GM12864 (cell line): ENCODE results near the gene UROD.
"Not testable (repeated sequence)": the region's sequence is repeated elsewhere in the genome, so short reads cannot be mapped to it uniquely, and the experiment has no call there.

Experiments
- DNase-seq: peaks from one replicate; pipeline ENCODE4 v3.0.0-alpha.2; 2011; ENCODE audit warnings: low read depth
- H3K4me3 ChIP-seq: 2 replicates; pipeline ENCODE4 v1.5.1; 2011; ENCODE audit warnings: mild to moderate bottlenecking, low read depth, low read length, control low read depth
- TF ChIP-seq, protein P1 (sequence below): IDR thresholded peaks from 2 replicates; pipeline ENCODE4 v1.5.1; 2011; ENCODE audit warnings: low read depth, mild to moderate bottlenecking, moderate library complexity, low read length, control low read depth, inconsistent platforms; ENCODE audit errors: missing control alignments

The UROD gene

DNA sequence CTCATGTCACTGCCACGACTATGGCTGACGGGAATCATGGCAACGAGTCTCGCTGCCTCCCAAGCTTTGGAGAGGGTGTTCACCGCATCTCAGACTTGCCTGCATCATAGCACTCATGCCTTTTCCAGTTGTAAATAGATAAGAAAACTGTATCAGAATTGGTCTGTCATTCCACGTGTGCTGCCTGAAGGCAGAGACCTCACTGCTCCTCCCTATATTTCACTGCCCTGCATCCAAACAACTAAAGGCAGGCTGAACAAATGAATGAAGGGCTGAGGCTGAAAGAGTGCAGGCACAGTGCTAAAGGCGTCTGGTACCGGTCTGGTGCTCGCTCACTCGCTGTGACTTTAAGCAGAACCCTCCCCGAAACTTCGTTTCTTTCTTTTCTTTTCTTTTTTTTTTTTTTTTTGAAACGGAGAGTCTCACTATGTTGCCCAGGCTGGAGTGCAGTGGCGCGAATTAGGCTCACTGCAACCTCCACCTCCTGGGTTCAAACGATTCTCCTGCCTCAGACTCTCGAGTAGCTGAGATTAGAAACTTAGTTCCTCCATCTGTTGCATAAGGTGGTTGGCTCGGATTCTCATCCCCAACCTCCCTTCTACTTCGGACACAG is 26.2 kb upstream of the UROD start:
- peak overlapping the region; percentile 68 for H3K4me3 ChIP-seq
- TF ChIP-seq, protein P1, sequence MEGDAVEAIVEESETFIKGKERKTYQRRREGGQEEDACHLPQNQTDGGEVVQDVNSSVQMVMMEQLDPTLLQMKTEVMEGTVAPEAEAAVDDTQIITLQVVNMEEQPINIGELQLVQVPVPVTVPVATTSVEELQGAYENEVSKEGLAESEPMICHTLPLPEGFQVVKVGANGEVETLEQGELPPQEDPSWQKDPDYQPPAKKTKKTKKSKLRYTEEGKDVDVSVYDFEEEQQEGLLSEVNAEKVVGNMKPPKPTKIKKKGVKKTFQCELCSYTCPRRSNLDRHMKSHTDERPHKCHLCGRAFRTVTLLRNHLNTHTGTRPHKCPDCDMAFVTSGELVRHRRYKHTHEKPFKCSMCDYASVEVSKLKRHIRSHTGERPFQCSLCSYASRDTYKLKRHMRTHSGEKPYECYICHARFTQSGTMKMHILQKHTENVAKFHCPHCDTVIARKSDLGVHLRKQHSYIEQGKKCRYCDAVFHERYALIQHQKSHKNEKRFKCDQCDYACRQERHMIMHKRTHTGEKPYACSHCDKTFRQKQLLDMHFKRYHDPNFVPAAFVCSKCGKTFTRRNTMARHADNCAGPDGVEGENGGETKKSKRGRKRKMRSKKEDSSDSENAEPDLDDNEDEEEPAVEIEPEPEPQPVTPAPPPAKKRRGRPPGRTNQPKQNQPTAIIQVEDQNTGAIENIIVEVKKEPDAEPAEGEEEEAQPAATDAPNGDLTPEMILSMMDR = no peak
- no peak for DNase-seq

DNA sequence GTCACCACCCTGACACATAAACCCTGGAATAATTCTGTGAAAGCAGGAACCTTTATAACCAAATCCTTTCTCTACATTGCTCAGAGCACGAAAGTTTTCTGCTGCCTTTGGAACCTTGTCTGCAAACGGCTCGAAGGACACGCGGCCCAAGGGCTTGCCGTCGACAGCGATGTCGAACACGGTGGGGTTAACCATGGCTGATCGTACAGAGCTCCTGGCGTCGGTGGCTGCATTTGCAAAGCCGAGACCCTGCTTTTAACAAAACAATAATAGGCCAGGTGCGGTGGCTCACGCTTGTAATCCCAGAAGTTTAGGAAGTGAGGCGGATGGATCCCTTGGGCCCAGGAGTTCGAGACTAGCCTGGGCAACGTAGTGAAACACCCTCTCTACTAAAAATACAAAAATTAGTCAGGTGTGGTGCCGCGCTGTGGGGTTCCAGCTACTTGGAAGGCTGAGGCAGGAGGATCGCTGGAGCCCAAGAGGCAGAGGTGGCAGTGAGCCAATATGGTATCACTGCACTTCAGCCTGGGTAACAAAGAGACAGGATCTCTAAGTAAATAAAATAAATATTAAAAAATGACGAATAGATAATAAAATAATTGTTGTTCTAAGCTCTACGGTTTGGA is 23.4 kb upstream of the UROD start:
- no peak for DNase-seq
- no peak overlapping the region for H3K4me3 ChIP-seq
- TF ChIP-seq, protein P1 = no peak

DNA sequence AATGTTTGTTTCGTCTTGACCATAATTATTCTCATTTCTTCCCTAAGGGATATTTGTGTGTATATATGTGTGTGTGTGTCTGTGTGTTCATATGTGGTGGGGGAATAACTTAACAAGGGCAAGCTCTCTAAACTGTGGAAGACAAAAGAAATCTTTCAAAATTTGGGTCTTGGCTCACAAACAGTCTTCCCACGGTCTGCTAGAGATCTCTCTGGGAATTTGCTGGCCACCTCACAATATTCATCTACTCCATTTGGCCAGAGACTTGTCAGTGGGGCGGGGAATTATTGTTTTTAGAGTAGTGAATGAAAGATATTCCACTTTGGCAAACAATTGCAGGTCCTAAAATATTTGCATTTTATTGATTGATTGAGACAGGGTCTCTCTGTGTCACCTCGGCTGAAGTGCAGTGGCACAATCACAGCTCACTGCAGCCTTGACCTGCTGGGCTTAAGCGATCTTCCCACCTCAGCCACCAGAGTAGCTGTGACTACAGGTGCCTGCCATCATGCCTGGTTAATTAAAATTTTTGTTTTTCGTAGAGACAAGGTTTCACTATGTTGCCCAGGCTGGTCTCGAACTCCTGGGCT is 17.6 kb upstream of the UROD start:
- H3K4me3 ChIP-seq = no peak overlapping the region
- TF ChIP-seq, protein P1 = no peak

DNA sequence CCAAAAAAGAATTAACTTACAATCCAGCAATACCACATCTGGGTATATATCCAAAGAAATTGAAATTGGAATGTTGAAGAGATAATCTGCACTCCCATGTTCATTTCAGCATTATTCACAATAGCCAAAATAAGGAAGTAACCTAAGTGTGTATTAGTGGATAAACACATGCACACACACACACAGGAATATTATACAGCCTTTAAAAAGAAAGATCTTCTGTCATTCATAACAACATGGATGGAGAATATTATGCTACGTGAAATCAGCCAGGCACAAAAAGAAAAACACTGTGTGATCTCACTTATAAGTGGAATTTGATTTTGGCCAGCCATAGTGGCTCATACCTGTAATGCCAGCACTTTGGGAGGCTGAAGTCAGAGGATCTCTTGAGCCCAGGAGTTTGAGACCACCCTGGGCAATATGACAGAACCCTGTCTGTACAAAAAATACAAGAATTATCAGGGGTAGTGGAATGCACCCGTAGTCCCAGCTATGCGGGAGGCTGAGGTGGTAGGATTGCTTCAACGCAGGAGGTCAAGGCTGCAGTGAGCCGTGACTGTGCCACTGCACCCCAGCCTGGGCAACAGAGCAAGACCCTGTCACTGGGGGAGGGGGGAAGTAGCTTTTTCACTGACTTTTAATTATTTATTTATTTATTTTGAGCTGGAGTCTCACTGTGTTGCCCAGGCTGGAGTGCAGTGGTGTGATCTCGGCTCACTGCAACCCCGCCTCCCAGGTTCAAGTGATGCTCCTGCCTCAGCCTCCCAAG is 16.4 kb upstream of the UROD start:
- no peak for DNase-seq
- no peak overlapping the region for H3K4me3 ChIP-seq
- TF ChIP-seq, protein P1 = no peak

More for the DNA sequence above, 17.6 kb upstream of the UROD start:
- no peak for DNase-seq

DNA sequence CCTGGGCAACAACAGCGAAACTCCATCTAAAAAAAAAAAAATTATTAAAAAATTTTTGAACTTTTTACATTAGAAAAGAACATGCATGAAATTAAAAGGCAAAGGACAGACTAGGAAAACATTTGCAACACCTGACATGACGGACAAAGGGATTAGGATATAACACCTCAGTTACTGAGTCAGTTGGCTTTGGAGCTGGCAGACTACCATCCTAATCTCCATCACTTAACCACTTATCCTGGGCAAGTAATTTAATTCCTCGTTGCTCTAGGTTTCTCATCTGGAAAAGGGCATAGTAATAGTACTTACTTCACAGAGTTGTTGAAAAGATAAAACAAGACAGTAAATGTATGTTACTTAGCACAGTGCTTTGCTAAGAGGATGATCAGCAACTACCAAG is 12.8 kb upstream of the UROD start:
- TF ChIP-seq, protein P1 = no peak
- no peak overlapping the region for H3K4me3 ChIP-seq
- DNase-seq = no peak

DNA sequence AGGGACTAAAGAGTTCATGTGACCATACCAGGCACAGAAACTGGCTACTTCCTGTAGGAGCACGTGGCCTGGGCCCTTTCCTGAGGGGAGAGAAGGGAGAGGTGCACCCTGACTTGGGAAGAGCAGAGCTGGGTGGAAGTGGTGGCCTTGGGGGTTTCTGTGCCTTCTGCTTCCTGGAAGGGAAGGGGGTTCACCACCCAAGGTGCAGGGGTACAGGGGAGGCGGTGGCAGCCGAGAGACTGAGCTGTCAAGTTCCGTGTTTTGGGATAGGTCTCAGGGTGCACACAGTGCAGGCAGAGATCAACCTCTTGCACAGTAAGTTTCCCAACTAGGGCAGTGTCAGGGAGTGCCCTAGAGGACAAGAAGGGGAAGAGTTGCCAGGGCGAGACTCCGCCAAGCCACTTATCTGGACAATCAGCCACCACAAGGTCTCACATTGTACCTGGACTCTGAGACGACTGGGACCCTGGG is 11.0 kb upstream of the UROD start:
- no peak for DNase-seq
- TF ChIP-seq, protein P1 = no peak
- H3K4me3 ChIP-seq = no peak overlapping the region

DNA sequence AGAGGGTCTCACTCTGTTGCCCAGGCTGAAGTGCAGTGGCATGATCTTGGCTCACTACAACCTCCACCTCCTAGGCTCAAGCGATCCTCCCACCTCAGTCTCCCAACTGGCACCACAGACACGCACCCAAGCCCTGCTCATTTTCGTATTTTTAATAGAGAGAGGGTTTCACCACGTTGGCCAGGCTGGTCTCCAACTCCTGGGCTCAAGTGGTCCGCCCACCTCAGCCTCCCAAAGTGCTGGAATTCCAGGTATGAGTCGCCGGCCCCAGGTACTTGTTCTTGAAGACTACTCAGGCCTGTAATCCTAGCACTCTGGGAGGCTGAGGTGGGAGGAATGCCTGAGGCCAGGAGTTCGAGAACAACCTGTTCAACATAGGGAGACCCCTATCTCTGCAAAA is 10.5 kb upstream of the UROD start:
- H3K4me3 ChIP-seq, DNase-seq: not testable (repeated sequence)
